SK-N-SH treated with all-trans-retinoic acid at 6 μM for 48 hours (cell line): ENCODE results near the gene ALK.
"Not testable (repeated sequence)": the region's sequence is repeated elsewhere in the genome, so short reads cannot be mapped to it uniquely, and the experiment has no call there.

ENCODE experiments used
- ATAC-seq: fragments of 200-7000 bp; cut with Tn5 transposase; 3 replicates; pipeline ENCODE4 v1.9.1; 2020; ENCODE audit warnings: mild to moderate bottlenecking, moderate library complexity
- ARNTL ChIP-seq: fragments of 450-650 bp; formaldehyde crosslinking; IDR thresholded peaks from 2 replicates; pipeline ENCODE4 v1.5.0; 2020; ENCODE audit warnings: low read depth, mild to moderate bottlenecking, moderate library complexity, borderline replicate concordance
- BACH2 ChIP-seq: fragments of 250-450 bp; sonication (Bioruptor Pico); IDR thresholded peaks from 2 replicates; pipeline ENCODE4 v1.9.0; 2021; ENCODE audit warnings: mild to moderate bottlenecking, borderline replicate concordance
- CREB5 ChIP-seq: fragments of 250-450 bp; sonication (Bioruptor Pico); IDR thresholded peaks from 2 replicates; pipeline ENCODE4 v1.5.1; 2020; ENCODE audit warnings: low read depth, mild to moderate bottlenecking, moderate library complexity
- CSDC2 ChIP-seq: fragments of 250-450 bp; sonication (Bioruptor Pico); IDR thresholded peaks from 2 replicates; pipeline ENCODE4 v1.5.0; 2020; ENCODE audit warnings: mild to moderate bottlenecking, moderate library complexity
- CSRNP3 ChIP-seq: fragments of 250-450 bp; sonication (Bioruptor Pico); IDR thresholded peaks from 2 replicates; pipeline ENCODE4 v1.5.1; 2021; ENCODE audit warnings: mild to moderate bottlenecking, moderate library complexity
- ESRRG ChIP-seq: fragments of 250-450 bp; sonication (Bioruptor Pico); IDR thresholded peaks from 2 replicates; pipeline ENCODE4 v1.6.1; 2021; ENCODE audit warnings: mild to moderate bottlenecking
- GLIS3 ChIP-seq: fragments of 250-450 bp; sonication (Bioruptor Pico); IDR thresholded peaks from 2 replicates; pipeline ENCODE4 v1.5.0; 2020; ENCODE audit warnings: mild to moderate bottlenecking, moderate library complexity
- ISL1 ChIP-seq: fragments of 250-450 bp; sonication (Bioruptor Pico); IDR thresholded peaks from 2 replicates; pipeline ENCODE4 v2.1.2; 2022; ENCODE audit warnings: mild to moderate bottlenecking, moderate library complexity
- OSR1 ChIP-seq: fragments of 250-450 bp; sonication (Bioruptor Pico); IDR thresholded peaks from 2 replicates; pipeline ENCODE4 v1.8.0; 2022; ENCODE audit warnings: moderate library complexity, mild to moderate bottlenecking, inconsistent platforms
- PATZ1 ChIP-seq: fragments of 250-450 bp; sonication (Bioruptor Pico); IDR thresholded peaks from 2 replicates; pipeline ENCODE4 v1.8.0; 2020; ENCODE audit warnings: mild to moderate bottlenecking, moderate library complexity, borderline replicate concordance
- POU6F1 ChIP-seq: fragments of 250-450 bp; sonication (Bioruptor Pico); IDR thresholded peaks from 2 replicates; pipeline ENCODE4 v1.8.0; 2021; ENCODE audit warnings: low read depth, mild to moderate bottlenecking, moderate library complexity, borderline replicate concordance
- RARB ChIP-seq: fragments of 250-450 bp; sonication (Bioruptor Pico); IDR thresholded peaks from 2 replicates; pipeline ENCODE4 v1.8.0; 2021; ENCODE audit warnings: mild to moderate bottlenecking, moderate library complexity
- SNAI2 ChIP-seq: fragments of 250-450 bp; sonication (Bioruptor Pico); IDR thresholded peaks from 2 replicates; pipeline ENCODE4 v1.5.0; 2020; ENCODE audit warnings: mild to moderate bottlenecking, moderate library complexity
- TCF4 ChIP-seq: fragments of 250-450 bp; sonication (Bioruptor Pico); IDR thresholded peaks from 2 replicates; pipeline ENCODE4 v1.8.0; 2021; ENCODE audit warnings: mild to moderate bottlenecking, moderate library complexity, borderline replicate concordance
- TOX ChIP-seq: fragments of 250-450 bp; sonication (Bioruptor Pico); IDR thresholded peaks from 2 replicates; pipeline ENCODE4 v1.8.0; 2021; ENCODE audit warnings: mild to moderate bottlenecking, moderate library complexity, borderline replicate concordance
- TSHZ2 ChIP-seq: fragments of 250-450 bp; sonication (Bioruptor Pico); IDR thresholded peaks from 2 replicates; pipeline ENCODE4 v1.5.0; 2020; ENCODE audit warnings: mild to moderate bottlenecking, moderate library complexity
- ZFP3 ChIP-seq: fragments of 250-450 bp; sonication (Bioruptor Pico); IDR thresholded peaks from 2 replicates; pipeline ENCODE4 v1.5.0; 2020; ENCODE audit warnings: mild to moderate bottlenecking, moderate library complexity
- ZFP30 ChIP-seq: fragments of 450-650 bp; formaldehyde crosslinking; IDR thresholded peaks from 2 replicates; pipeline ENCODE4 v1.5.0; 2022; ENCODE audit warnings: mild to moderate bottlenecking, moderate library complexity
- ZNF565 ChIP-seq: fragments of 450-650 bp; formaldehyde crosslinking; conservative IDR thresholded peaks from 2 replicates; pipeline ENCODE4 v1.5.0; 2020; ENCODE audit warnings: low read depth, mild to moderate bottlenecking, moderate library complexity
- ZNF70 ChIP-seq: fragments of 450-650 bp; formaldehyde crosslinking; IDR thresholded peaks from 2 replicates; pipeline ENCODE4 v1.5.0; 2020; ENCODE audit warnings: mild to moderate bottlenecking, moderate library complexity
- ZNF8 ChIP-seq: fragments of 450-650 bp; formaldehyde crosslinking; IDR thresholded peaks from 2 replicates; pipeline ENCODE4 v1.5.0; 2020; ENCODE audit warnings: mild to moderate bottlenecking, moderate library complexity

Gene ALK

GRCh38 chr2:29247336-29247914 lies 674.0 kb downstream of the ALK start:
- TF ChIP-seq SNAI2 (CRISPR knock-in tag), result no peak
- TF ChIP-seq GLIS3 (CRISPR knock-in tag), result no peak
- no peak for TF ChIP-seq ISL1 (CRISPR knock-in tag)
- no peak for TF ChIP-seq RARB (CRISPR knock-in tag)
- no peak for TF ChIP-seq TCF4
- no peak for TF ChIP-seq ZFP30 (CRISPR knock-in tag)
- no peak for TF ChIP-seq POU6F1
- no peak for ATAC-seq

GRCh38 chr2:29246383-29247300 lies 674.7 kb downstream of the ALK start:
- TF ChIP-seq POU6F1, result no peak
- TF ChIP-seq TOX, result no peak
- TF ChIP-seq GLIS3 (CRISPR knock-in tag), result no peak
- no peak for TF ChIP-seq ISL1 (CRISPR knock-in tag)
- TF ChIP-seq SNAI2 (CRISPR knock-in tag), result no peak
- no peak for TF ChIP-seq OSR1
- peak; percentile 59 for ATAC-seq

GRCh38 chr2:29245742-29246382 lies 675.5 kb downstream of the ALK start:
- TF ChIP-seq GLIS3 (CRISPR knock-in tag) (no peak), ZFP3 (CRISPR knock-in tag) (no peak), CREB5 (CRISPR knock-in tag) (no peak), ISL1 (CRISPR knock-in tag) (no peak), ARNTL (CRISPR knock-in tag) (no peak), CSDC2 (CRISPR knock-in tag) (no peak), OSR1 (no peak), TCF4 (no peak), TSHZ2 (CRISPR knock-in tag) (no peak), ESRRG (CRISPR knock-in tag) (no peak), TOX (no peak), SNAI2 (CRISPR knock-in tag) (no peak), ZNF8 (CRISPR knock-in tag) (no peak), ZFP30 (CRISPR knock-in tag) (no peak), RARB (CRISPR knock-in tag) (no peak), CSRNP3 (no peak), ZNF565 (no peak), BACH2 (no peak), PATZ1 (CRISPR knock-in tag) (no peak), ZNF70 (CRISPR knock-in tag) (no peak)
- peak; percentile 52 for ATAC-seq

GRCh38 chr2:29245035-29245741 lies 676.2 kb downstream of the ALK start:
- ATAC-seq, result not testable (repeated sequence)
